ENCODE measurements around the gene CKM.
A peak's percentile ranks its signal among the peaks of the same experiment; 100 is the strongest.

Gene CKM

DNA sequence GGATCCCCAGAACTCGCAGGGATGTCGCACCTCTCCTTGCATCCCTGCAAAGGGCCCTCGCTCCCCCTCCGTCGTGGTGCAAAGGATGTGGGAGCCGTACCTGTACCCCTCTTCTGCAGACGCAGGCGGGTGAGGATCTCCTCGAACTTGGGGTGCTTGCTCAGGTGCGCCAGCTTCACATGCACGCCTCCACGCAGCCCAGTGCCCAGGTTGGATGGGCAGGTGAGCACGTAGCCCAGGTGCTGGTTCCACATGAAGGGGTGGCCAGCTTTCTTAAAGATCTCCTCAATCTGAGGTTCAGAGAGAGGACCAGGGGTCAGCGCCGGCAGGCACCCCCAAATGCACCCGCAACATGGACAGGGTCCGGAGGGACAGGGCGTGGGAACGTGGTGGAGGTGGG, 15.3 kb downstream of the CKM start:
- no peak for ATAC-seq (ENCODE audit: insufficient read depth, low read depth)
- no peak overlapping the region for H3K4me2 ChIP-seq (ENCODE audit: insufficient read depth, low read length)

DNA sequence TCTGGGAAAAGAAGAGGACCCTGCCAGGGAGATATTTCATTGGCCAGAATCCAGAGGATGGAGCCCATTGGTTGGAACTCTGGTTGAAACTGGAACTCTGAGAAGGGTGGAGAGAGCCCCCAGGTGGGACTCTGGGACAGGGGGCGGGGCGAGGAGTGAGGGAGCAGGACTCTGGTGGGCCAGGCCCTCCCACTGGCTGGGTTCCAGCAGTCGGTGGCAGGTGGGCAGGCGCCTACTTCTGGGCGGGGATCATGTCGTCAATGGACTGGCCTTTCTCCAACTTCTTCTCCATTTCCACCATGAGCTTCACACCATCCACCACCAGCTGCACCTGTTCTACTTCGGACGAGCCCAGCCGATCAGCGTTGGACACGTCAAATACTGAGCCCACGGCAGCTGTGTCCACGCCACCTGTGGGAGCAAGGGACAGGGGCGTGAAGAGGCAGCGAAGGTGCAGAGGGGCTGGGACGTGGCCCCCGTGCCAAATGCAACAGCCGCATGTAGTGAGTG, 16.1 kb downstream of the CKM start:
- Histone ChIP-seq H3K4me3 (ENCODE audit: low read depth in 1 of 2, low read length in 2 of 2) (no peak overlapping the region), H3K27me3 (ENCODE audit: insufficient read depth, low read length, poor library complexity) (no peaks in the 10 kb centered on the region), H3K4me2 (ENCODE audit: insufficient read depth, low read length) (no peak overlapping the region), H4K20me1 (ENCODE audit: insufficient read depth, low read length) (peaks cover 4% of the 10 kb centered on the region; the same call in 1 of the 2 replicates), H3K9me3 (ENCODE audit: insufficient read depth, low read length, severe bottlenecking) (no peaks in the 10 kb centered on the region), H3K4me1 (ENCODE audit: insufficient read depth, low read length) (no peaks in the 10 kb centered on the region), H2AFZ (ENCODE audit: low read depth, low read length) (no peak overlapping the region), H3K36me3 (ENCODE audit: insufficient read depth, low read length) (no peaks in the 10 kb centered on the region), H3K27ac (ENCODE audit: low read length) (no peak overlapping the region), H3K9ac (ENCODE audit: low read depth, low read length) (no peak overlapping the region), H3K79me2 (ENCODE audit: insufficient read depth, low read length) (no peaks in the 10 kb centered on the region)
- TF ChIP-seq, protein P1, sequence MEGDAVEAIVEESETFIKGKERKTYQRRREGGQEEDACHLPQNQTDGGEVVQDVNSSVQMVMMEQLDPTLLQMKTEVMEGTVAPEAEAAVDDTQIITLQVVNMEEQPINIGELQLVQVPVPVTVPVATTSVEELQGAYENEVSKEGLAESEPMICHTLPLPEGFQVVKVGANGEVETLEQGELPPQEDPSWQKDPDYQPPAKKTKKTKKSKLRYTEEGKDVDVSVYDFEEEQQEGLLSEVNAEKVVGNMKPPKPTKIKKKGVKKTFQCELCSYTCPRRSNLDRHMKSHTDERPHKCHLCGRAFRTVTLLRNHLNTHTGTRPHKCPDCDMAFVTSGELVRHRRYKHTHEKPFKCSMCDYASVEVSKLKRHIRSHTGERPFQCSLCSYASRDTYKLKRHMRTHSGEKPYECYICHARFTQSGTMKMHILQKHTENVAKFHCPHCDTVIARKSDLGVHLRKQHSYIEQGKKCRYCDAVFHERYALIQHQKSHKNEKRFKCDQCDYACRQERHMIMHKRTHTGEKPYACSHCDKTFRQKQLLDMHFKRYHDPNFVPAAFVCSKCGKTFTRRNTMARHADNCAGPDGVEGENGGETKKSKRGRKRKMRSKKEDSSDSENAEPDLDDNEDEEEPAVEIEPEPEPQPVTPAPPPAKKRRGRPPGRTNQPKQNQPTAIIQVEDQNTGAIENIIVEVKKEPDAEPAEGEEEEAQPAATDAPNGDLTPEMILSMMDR (IDR thresholded peaks at IDR 0.05; ENCODE audit: borderline replicate concordance, extremely low read depth, low read length, poor library complexity, severe bottlenecking), result no peak
- TF ChIP-seq EZH2 (IDR thresholded peaks at IDR 0.05; ENCODE audit: borderline replicate concordance, low read depth, low read length, severe bottlenecking), result no peak
- ATAC-seq (ENCODE audit: insufficient read depth, low read depth) (peak; percentile 18; the same call in 1 of the 3 replicates), DNase-seq (no peak)

More for the DNA sequence above, 15.3 kb downstream of the CKM start:
- DNase-seq, result no peak
- H4K20me1 ChIP-seq (ENCODE audit: insufficient read depth, low read length), result peaks cover 4% of the 10 kb centered on the region; the same call in 1 of the 2 replicates
- H3K4me1 ChIP-seq (ENCODE audit: insufficient read depth, low read length), result no peaks in the 10 kb centered on the region
- H3K9me3 ChIP-seq (ENCODE audit: insufficient read depth, low read length, severe bottlenecking), result no peaks in the 10 kb centered on the region
- H3K9ac ChIP-seq (ENCODE audit: low read depth, low read length), result no peak overlapping the region
- H3K27me3 ChIP-seq (ENCODE audit: insufficient read depth, low read length, poor library complexity), result no peaks in the 10 kb centered on the region
- no peak overlapping the region for H2AFZ ChIP-seq (ENCODE audit: low read depth, low read length)
- no peaks in the 10 kb centered on the region for H3K79me2 ChIP-seq (ENCODE audit: insufficient read depth, low read length)
- TF ChIP-seq EZH2 (IDR thresholded peaks at IDR 0.05; ENCODE audit: borderline replicate concordance, low read depth, low read length, severe bottlenecking), result no peak
- TF ChIP-seq, protein P1 (IDR thresholded peaks at IDR 0.05; ENCODE audit: borderline replicate concordance, extremely low read depth, low read length, poor library complexity, severe bottlenecking), result no peak
- no peaks in the 10 kb centered on the region for H3K36me3 ChIP-seq (ENCODE audit: insufficient read depth, low read length)
- no peak overlapping the region for H3K27ac ChIP-seq (ENCODE audit: low read length)
- H3K4me3 ChIP-seq (ENCODE audit: low read depth in 1 of 2, low read length in 2 of 2), result no peak overlapping the region

DNA sequence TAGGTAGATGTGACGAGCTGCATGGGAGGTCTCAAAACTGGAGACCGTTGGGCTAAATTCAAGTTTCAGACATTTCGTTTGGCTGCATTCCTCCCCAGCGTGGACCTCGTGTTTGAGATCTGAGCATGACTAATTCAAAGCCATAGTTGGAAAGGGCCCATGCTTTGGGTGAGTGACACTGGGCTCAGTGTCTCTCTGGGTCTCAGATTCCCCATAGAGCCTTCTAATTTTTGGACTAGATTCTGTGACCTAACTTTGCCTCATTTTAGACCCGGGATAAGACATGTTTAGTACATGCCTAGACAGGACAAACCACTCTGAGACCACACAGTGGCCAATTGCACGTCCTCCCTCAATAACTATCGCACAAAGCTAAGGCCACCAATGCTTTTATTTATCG, 16.6 kb downstream of the CKM start:
- Histone ChIP-seq H3K27me3 (ENCODE audit: insufficient read depth, low read length, poor library complexity) (no peaks in the 10 kb centered on the region), H4K20me1 (ENCODE audit: insufficient read depth, low read length) (peaks cover 4% of the 10 kb centered on the region; the same call in 1 of the 2 replicates), H3K79me2 (ENCODE audit: insufficient read depth, low read length) (no peaks in the 10 kb centered on the region), H3K36me3 (ENCODE audit: insufficient read depth, low read length) (no peaks in the 10 kb centered on the region), H2AFZ (ENCODE audit: low read depth, low read length) (no peak overlapping the region), H3K4me2 (ENCODE audit: insufficient read depth, low read length) (no peak overlapping the region), H3K27ac (ENCODE audit: low read length) (no peak overlapping the region), H3K4me1 (ENCODE audit: insufficient read depth, low read length) (no peaks in the 10 kb centered on the region), H3K9me3 (ENCODE audit: insufficient read depth, low read length, severe bottlenecking) (no peaks in the 10 kb centered on the region), H3K4me3 (ENCODE audit: low read depth in 1 of 2, low read length in 2 of 2) (no peak overlapping the region), H3K9ac (ENCODE audit: low read depth, low read length) (no peak overlapping the region)
- no peak for DNase-seq
- ATAC-seq (ENCODE audit: insufficient read depth, low read depth), result no peak
- TF ChIP-seq, protein P1 (IDR thresholded peaks at IDR 0.05; ENCODE audit: borderline replicate concordance, extremely low read depth, low read length, poor library complexity, severe bottlenecking), result no peak
- TF ChIP-seq EZH2 (IDR thresholded peaks at IDR 0.05; ENCODE audit: borderline replicate concordance, low read depth, low read length, severe bottlenecking), result no peak
